DOHH2 (cell line): ENCODE measurements around the gene SEMA4C.

Source experiments
- CTCF ChIP-seq: fragments of 200-600 bp; sonication (generic); IDR thresholded peaks from one replicate; pipeline ENCODE4 v1.5.1; 2014; ENCODE audit warnings: antibody characterized with exemption, mild to moderate bottlenecking, low read depth, low read length; ENCODE audit not compliant: poor library complexity, severe bottlenecking
- EZH2phosphoT487 ChIP-seq: fragments of 200-600 bp; sonication (generic); IDR thresholded peaks from 2 replicates; pipeline ENCODE4 v1.6.1; 2017; ENCODE audit warnings: borderline replicate concordance, mild to moderate bottlenecking, antibody characterized with exemption, low read length, moderate library complexity, mixed read lengths

GRCh38 chr2:96866586-96866985 lies 3.3 kb downstream of the SEMA4C start:
- TF ChIP-seq CTCF = no peak
- TF ChIP-seq EZH2phosphoT487 = no peak
